NCI-H446 (cell line): ENCODE data around the gene CTDP1.
"Not testable (repeated sequence)": the region's sequence is repeated elsewhere in the genome, so short reads cannot be mapped to it uniquely, and the experiment has no call there.

Experiments
- DNase-seq, 2 experiments: peaks; one replicate each; lab custom pipeline; 2025; lab: John Stamatoyannopoulos, UW

Gene CTDP1

GRCh38 chr18:79740521-79741361, 61.1 kb downstream of the CTDP1 start:
- DNase-seq = no peak

DNA sequence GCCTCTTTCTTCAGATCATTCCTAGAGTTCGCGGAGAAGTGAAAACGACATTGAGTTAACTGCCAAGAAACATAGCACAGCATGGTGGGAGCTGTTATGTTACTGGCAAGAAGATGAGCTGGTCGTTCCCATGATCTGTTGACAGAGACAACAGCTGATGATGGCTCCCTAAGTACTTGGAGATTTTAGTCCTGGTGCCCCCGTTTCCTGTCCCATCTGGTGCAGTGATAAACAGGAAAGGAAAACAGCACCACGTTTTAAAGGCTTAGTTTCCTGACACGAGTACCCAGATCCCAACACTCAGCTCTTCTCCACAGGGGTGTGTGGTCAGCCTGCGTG, 61.7 kb downstream of the CTDP1 start:
- DNase-seq = no peak

DNA sequence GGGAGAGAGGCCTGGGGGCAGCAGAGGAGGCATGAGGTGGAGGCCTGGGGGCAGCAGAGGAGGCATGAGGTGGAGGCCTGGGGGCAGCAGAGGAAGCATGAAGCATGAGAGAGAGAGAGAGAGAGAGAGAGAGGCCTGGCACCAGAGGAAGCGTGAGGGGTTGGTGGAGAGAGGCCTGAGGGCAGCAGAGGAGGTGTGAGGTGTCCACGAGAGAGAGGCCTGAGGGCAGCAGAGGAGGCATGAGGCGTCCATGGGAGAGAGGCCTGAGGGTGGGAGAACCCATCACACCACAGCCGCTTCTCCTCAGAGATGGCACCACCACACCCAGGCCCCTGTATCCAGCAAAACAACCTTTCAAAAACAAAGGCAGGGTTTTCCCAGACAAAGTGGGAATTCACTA, 62.5 kb downstream of the CTDP1 start:
- no peak for DNase-seq

DNA sequence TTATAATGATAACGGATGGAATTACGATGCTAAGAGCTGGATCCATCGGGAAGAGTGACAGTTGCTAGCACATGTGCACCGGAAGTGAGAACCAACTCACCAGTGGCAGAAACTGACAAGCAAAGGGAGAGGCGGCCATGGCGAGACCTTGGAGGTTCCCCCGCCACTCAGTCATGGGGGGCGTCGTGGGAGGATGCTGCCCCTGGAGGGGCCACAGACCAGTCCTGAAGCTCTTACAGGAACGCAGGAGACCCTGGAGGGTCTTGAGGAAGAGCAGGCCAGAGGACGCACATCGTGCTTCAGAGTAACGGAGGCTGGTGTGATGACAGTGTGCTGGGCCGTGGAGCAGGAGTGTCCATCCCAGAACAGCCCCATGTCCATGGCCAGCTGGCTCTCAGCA, 65.0 kb downstream of the CTDP1 start:
- no peak for DNase-seq

DNA sequence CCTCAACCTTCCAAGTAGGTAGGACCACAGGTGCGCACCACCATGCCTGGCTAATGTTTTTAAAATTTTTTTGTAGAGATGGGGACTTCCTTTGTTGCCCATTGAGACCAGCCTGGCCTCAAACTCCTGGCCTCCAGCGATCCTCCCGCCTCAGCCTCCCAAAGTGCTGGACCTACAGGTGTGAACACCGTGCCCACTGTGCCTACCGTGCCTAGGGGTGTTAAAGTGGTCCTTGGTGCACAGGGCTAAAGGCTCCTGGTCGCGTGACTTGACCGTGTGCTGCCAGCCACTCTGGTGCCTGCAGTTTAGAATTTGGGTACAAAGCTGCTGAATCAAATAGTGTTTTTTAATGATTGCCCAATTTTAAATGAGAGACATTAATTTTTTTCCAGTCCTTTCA, 67.1 kb downstream of the CTDP1 start:
- DNase-seq = no peak

DNA sequence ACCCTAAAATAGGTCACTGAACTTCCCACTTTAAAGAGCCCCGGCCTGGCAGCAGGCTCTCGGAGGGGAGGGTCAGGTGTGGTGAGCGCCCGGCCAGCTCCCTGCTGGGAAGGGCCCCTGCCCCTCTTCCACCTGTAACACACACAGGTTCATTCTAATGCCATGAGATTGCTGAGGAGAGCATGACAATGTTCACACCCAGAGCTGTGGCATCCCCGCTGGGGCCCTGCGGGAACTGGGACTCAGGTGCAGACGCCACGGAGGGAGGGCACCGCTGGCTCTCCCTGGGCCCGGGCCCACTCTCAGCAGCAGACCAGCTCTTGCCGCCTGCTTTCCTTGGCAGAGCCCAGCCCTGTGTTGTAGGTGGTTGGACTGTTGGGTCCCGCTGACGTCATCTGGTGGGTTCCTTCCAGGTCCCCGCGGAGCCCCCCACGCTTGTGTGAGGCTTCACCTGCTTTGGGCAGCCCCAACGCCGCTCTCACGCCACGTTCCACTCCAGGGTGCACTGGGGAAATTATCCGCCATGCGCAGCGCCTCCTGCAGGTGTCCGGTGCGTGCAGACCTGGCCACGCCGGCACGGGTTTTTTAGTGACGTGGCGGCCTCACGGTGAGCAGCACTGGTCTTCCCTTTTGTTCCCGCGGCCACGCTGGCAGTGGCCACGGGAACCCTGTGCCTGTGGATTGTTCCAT, 67.7 kb downstream of the CTDP1 start:
- no peak for DNase-seq

DNA sequence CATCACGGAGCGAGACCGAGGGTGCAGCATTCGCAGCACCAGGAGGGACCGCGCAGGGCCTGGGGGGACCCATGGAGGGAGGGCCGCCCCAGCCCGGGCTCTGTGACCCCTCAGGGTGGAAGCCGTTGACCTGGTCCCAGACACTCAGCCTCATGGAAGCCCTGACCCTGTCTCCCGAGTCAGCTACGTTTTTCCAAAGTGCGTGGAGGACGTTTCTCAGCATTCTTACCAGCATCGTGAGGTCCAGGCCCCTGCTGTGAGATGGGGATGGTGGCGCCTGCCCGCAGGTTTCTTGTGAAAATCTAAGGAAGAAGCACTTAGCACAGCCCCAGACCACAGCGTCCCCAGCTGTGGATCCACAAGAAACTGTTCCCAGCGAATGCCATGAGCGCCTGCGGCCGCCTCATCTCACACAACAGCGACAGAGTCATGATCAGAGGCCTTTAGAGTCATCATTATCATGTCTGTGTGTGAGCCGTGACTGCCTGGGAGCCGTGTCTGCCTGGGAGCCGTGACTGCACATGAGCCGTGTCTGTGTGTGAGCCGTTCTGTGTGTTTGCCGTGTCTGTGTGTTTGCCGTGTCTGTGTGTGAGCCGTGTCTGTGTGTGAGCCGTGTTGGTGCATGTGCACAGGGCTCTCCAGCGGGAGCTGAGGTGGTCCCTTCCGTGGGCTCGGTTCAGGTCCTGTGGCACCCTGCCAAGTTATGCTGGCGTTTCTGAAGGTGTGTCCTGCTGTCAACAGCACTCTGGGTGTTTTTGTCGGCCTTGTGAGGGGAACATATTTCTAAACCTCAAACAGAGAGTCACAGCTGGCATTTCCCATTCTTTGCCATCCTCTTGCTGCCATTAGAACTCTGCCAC, 68.9 kb downstream of the CTDP1 start:
- no peak for DNase-seq

GRCh38 chr18:79749251-79750191, 69.9 kb downstream of the CTDP1 start:
- DNase-seq = no peak

DNA sequence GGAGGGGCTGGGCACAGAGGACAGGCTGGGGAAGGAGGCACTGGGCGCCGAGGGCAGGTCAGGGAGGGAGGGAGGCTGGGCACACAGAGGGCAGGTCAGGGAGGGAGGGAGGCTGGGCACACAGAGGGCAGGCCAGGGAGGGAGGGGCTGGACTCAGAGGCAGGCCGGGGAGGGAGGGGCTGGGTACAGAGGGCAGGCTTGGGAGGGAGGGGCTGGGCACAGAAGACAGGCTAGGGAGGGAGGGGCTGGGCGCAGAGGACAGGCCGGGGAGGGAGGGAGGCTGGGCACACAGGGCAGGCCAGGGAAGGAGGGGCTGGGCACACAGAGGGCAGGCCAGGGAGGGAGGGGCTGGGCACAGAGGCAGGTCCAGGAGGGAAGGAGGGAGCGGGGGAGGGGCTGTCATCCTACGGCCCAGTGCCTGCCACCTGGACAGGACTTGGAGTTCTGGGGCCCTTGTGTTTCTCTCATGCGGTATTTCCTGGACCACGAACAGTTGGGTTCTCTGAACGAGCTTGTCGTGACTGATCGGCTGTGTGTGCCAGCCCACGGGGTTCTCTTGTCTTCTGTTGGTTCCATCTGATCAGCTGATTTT, 71.5 kb downstream of the CTDP1 start:
- DNase-seq = no peak

DNA sequence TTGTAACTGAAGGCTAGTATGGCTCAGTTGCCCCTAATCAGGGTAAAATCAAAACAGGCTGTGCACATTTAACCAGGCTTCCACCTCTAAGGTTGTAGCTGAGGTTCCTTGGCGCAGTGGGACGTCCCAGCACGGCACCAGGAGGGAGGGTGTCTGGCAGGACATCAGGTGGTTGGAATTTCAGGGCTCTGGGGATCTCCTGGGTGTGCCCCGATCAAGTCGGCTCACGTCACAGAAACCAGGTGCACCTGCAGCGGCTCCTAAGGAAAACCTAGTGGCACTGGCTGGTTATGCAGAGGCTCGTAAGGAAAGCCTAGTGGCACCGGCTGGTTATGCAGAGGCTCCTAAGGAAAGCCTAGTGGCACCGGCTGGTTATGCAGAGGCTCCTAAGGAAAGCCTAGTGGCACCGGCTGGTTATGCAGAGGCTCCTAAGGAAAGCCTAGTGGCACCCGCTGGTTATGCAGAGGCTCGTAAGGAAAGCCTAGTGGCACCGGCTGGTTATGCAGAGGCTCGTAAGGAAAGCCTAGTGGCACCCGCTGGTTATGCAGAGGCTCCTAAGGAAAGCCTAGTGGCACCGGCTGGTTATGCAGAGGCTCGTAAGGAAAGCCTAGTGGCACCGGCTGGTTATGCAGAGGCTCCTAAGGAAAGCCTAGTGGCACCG, 72.4 kb downstream of the CTDP1 start:
- DNase-seq = not testable (repeated sequence)

DNA sequence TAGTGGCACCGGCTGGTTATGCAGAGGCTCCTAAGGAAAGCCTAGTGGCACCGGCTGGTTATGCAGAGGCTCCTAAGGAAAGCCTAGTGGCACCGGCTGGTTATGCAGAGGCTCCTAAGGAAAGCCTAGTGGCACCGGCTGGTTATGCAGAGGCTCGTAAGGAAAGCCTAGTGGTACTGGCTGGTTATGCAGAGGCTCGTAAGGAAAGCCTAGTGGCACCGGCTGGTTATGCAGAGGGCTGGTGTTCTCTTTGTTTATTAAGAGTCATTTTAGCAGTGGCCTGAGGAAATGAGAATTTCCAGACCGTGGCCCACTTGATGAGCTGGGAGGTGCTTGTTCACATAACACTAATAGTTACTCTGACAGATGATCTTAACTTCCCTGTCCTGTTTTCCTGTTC, 73.3 kb downstream of the CTDP1 start:
- DNase-seq = not testable (repeated sequence)

- DNase-seq = no peak
These were observed 73.8 kb downstream of the CTDP1 start for GRCh38 chr18:79753391-79753851.

DNA sequence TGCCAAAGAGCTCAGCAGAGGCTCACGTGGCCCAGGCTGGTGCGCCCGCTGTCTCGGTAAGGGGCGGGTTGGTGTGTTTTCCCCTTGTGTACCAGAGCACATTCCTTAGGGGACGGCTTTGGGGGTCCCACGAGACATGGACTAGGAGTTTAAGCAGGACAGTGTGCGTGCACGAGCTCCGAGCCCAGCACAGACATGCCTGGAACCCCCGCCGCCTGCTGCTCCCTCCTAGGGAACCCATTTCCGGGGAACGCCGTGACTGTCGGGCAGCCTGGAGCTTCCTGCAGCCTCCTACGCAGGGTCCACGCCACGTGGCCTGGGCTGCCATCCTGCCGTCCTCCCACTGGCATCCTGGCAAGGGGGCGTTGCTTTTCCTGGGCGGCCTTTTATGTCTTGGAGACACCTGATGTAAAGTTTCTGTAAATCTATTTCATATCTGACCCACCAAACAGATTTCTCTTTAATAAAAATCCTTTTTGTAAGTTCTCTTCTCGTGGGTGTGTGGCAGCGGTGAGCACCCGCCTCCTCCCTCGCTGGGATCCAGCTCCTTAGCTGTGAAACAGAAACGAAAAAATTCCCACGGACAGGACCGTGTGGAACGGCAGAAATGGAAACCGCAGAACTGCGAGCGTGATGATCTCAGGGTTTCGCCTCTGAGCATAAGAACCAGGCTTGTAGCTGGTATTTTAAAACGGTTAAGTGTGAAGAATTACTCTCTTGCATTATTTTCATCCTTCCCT, 74.6 kb downstream of the CTDP1 start:
- no peak for DNase-seq

- DNase-seq = no peak
These were observed 75.3 kb downstream of the CTDP1 start for GRCh38 chr18:79754831-79755351.

DNA sequence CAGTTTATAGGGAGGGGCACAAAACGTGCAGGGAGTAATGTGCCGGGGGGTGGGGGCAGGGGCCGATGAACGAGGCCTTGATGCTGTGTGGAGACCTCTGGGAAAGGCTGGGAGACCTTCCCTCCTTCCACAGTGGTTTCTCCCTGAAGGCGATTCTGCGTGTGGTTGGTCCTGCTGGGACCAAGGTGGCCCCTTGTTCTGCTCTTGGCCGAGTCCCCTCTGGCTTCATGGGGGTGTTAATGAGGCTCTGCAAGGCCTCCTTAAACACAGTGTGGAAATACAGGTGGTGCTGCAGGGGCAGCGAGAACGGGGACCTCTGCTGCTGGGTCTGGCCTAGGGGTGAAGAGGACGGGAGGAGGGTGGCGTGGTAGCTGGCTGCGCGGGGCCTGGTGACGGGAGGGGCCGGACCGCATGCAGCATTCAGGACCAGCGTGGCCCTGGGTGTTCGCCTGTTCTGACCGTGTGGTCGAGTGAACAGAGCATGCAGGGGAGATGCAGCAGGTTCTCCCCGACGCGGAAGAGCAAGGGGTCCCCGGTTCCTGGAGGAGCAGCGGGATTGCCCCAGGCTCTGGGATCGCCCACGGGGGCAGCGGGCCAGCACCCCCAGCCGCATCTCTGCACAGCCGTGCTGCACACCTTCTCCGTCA, 76.0 kb downstream of the CTDP1 start:
- no peak for DNase-seq

DNA sequence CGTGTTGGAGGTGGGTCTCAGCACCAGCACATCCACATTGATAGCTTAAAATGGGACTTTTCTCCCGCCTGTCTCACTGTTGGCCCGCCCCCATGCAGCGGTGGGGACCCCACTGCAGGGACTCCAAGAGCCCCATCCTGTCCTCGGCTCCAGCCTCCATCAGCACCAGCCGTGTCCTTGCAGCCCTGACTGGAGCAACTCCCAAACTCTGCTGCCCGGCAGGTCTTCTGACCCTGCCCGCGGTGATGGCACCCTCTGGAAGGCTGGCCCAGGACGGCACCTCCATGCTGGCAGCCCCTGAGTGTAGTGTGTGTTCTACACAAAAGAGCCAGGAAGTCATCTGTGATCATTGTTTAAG, 76.5 kb downstream of the CTDP1 start:
- no peak for DNase-seq

DNA sequence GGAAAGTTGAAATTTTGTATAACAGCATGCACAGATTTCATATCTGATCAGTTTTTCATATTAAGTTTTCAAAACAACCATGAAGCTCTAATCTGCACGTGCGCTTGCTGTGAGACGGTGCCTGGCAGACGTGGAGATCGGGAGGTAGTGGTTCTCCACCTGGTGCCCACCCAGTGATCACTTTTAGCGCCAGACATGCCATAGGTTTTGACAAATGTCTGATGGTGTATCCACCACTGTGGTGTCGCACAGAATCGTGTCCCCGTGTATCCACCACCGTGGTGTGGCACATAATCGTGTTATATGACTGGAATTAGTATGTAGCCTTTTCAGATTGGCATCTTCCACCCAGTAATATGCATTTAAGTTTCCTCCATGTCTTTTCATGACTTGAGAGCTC, 77.2 kb downstream of the CTDP1 start:
- no peak for DNase-seq

GRCh38 chr18:79760348-79760747, 80.7 kb downstream of the CTDP1 start:
- no peak for DNase-seq

DNA sequence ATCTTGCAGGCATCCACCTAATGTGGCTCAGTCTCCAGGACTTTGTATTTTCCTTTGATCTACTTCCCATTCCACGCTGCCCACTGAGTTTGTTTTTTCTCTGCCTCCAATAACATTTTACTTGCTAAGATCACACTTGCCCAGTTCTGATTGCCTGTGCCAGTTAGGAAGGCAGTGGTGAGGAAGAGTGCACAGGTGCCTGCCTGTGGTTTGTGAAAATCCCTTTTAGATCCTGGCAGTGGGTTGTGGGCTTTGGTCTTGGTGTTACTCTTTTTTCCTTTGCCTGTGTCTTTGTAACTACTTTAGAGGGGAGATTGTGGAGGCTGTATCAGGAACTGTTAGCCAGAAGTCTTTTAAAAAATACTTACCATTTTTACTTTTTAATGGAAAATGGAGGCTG, 81.3 kb downstream of the CTDP1 start:
- no peak for DNase-seq
